ENCODE data around the gene FGF8.

Gene FGF8

DNA sequence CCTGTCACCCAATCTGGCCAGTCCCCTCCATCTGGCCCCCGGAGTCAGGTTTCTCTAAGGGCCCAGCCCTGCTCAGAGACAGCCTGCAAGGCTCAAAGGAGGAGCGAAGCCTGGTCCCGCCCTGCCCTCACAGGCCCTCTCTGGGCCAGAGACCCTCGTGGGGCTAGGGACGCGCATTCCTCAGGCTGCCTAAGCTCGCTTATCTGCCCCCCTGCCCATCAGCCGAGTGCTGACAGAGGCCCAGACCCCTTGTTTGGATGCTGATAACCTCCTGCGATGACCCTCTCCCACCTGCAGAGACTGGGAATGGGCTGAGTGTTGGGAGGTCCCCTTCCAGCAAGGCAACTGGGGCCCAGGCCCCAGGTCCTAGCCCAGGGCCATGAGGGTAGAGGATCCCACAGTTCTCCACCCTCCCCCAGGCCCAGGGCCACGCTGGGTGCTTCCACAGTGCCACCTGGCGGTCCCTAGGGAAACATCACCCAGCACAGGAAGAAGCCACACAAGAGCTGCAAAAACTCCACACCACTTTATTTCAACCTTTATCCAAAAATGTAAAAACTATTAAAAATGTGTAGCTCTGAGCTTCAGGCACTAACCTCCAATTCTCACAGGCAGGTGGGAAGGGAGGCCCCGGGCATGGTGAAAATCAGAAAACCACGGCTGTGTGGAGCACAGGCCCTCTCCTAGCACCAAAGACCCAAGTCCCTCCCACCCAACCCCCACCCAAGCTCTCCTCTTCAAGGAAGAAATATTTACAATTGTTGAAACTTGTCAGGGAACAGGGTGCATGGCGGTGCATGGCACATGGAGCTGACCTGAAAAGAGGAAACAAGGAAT is 5.1 kb upstream of the FGF8 start:
- POLR2A ChIA-PET: interaction anchor here (0.7 to 0.9 kb wide), 2 partner anchors 87 to 292 kb away, joined by 3 read pairs; partner anchors contain the start of gene FBXW4
- DNase-seq (ENCODE audit: low read depth, low spot score): no peak
- CTCF ChIA-PET: interaction anchor here (0.6 to 9.3 kb wide), 69 partner anchors 8 to 720 kb away, joined by 3 to 265 read pairs (median 5); partner anchors contain the start of genes DPCD, FBXW4, KAZALD1 and OGA
- no peak overlapping the region for H3K4me3 ChIP-seq (ENCODE audit: low read depth, low read length)
- TF ChIP-seq, protein P1, sequence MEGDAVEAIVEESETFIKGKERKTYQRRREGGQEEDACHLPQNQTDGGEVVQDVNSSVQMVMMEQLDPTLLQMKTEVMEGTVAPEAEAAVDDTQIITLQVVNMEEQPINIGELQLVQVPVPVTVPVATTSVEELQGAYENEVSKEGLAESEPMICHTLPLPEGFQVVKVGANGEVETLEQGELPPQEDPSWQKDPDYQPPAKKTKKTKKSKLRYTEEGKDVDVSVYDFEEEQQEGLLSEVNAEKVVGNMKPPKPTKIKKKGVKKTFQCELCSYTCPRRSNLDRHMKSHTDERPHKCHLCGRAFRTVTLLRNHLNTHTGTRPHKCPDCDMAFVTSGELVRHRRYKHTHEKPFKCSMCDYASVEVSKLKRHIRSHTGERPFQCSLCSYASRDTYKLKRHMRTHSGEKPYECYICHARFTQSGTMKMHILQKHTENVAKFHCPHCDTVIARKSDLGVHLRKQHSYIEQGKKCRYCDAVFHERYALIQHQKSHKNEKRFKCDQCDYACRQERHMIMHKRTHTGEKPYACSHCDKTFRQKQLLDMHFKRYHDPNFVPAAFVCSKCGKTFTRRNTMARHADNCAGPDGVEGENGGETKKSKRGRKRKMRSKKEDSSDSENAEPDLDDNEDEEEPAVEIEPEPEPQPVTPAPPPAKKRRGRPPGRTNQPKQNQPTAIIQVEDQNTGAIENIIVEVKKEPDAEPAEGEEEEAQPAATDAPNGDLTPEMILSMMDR (IDR thresholded peaks at IDR 0.05; ENCODE audit: insufficient read depth, low read length, missing control alignments): peak; percentile 92

DNA sequence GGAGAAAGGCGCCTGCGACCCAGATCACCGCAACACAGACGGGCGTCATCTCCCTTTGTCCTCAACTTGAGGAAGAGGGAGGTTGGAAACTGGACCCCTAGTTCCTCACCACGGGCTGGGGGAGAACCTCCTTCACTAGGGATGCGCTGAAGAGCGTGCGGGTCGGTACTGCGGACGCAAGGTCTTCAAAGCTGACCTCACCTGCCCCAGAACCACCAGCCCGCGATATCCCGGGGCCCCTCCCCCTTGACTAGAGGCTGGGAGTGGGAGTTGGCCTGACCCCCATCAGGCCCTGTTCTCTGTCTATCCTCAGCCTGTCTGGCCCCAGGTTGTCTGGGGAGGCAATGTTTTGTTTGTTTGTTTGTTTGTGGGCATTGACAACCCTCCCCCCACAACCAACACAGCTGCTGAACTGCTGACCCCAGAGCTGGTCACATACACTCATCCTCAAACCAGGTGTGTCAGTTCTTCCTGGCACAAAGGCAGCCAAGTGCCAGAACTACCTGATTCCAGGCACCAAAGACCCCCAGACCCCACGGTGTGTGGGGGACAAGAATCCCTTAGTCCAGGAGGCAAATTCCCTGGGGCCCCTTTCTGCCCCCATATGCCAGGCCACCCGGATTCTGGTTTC is 4.4 kb upstream of the FGF8 start:
- CTCF ChIA-PET: interaction anchor here (0.6 to 9.3 kb wide), 37 partner anchors 7 to 632 kb away, joined by 3 to 265 read pairs (median 8); no protein-coding TSS in a partner anchor
- H3K4me3 ChIP-seq (ENCODE audit: low read depth, low read length): peak overlapping the region; percentile 36
- TF ChIP-seq, protein P1 (IDR thresholded peaks at IDR 0.05; ENCODE audit: insufficient read depth, low read length, missing control alignments): no peak
- DNase-seq (ENCODE audit: low read depth, low spot score): no peak
- POLR2A ChIA-PET: no interaction called here

DNA sequence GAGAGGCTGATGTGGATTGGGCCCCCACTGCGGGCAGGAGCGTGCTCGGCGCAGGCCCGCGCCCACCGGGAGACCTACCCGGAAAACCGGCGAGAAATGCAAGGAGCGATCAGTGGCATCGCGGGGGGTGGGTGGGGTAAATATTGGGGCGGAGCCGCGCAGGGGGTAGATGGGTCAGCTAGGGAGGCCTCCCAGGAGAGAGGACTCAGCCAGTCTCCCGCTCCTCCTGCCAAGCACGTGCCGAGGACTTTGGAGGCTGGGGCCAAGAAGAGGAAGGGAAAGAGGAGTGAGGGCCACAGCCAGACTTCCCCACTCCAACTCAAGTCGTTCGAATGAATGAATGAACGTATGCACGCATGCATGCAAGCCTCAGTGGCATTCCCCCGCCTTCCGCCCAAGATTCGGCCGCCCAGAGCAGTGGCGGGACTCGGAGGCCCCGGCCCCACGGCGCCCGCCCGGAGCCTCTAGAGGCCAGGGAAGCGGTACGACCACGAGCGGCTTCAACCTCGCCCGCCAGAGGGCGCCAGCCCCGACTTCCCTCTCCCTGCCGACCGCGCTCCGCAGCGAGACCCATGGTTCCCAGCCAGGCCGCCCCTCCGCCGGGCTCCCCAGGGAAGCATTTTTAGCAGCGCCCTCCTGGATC is 3.8 kb upstream of the FGF8 start:
- ChIA-PET CTCF (interaction anchor here (0.6 to 9.3 kb wide), 22 partner anchors 7 to 566 kb away, joined by 3 to 265 read pairs (median 12); no protein-coding TSS in a partner anchor), POLR2A (no interaction called here)
- TF ChIP-seq, protein P1 (IDR thresholded peaks at IDR 0.05; ENCODE audit: insufficient read depth, low read length, missing control alignments): peak; percentile 96
- DNase-seq (ENCODE audit: low read depth, low spot score): no peak
- H3K4me3 ChIP-seq (ENCODE audit: low read depth, low read length): peak overlapping the region; percentile 36

DNA sequence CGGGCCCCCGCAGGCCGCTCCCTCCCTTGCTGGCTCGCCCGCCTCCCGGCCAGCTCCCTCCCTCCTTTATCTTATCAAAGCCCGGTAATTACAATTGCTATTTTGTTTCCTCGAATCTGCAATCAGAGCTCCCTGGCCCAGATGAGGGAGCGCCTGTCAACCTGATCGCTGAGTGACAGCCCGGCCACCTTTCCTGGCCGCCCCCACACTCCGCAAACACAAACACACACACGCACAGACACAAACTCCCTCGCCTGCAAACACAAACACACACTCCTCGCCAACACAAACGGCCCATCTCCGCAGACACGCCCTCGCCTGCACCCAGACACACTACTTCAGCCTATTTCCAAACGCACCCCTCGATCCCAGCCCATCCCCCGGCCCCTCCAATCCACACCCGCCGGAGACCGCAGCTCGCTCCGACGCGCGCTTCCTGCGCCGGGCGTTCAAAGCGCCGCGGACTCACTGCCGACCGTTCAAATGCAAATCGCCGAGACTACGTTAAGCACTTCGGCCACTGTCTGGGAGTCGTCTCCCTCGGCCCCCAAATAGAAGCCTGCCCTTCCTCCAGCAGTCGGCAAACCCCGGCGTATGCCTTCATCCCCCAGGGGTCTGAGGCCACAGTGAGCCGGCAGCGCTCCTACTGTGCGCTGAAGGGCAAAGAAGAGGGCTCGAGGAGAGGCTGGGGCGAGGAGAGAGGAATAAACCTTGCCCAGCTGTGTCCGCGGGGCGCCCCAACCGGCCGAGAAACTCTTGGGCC is 3.0 kb upstream of the FGF8 start:
- ChIA-PET POLR2A (no interaction called here), CTCF (interaction anchor here (0.7 to 9.3 kb wide), 11 partner anchors 11 to 566 kb away, joined by 3 to 265 read pairs (median 6); no protein-coding TSS in a partner anchor)
- DNase-seq (ENCODE audit: low read depth, low spot score): no peak
- TF ChIP-seq, protein P1 (IDR thresholded peaks at IDR 0.05; ENCODE audit: insufficient read depth, low read length, missing control alignments): no peak
- H3K4me3 ChIP-seq (ENCODE audit: low read depth, low read length): peak overlapping the region; percentile 8

DNA sequence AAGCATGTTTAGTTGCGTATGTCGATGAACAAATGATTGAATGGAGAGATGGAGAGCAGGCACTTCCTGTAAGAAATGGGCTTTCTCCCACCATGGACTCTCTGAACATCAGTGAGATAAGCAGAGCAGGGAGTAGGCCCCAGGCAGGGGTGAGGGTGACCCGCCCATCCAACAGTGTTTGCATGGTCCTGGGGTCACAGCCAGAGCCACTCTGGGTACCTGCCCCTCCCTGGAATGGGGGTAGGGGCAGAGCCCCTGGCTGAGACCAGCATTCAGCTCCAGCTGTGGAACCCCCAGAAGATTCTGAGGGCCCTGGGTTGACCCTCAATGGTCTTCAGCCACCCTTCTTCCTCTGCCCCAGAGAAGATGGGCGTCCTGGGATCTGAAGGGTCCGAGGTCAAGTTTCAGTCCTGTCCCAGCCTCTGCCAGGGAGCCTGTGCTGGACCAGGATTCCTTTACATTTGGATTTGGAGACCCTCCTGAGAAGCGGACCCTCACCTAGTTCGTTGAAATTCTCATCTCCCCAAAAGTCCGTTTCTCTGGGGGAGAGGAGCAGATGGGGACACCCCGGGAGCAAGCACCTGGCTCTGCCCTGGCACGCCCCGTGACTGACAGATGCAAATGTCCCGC is 2.4 kb upstream of the FGF8 start:
- DNase-seq (ENCODE audit: low read depth, low spot score): no peak
- CTCF ChIA-PET: interaction anchor here (1.0 to 9.3 kb wide), 8 partner anchors 8 to 565 kb away, joined by 3 to 265 read pairs (median 18); no protein-coding TSS in a partner anchor
- POLR2A ChIA-PET: no interaction called here
- H3K4me3 ChIP-seq (ENCODE audit: low read depth, low read length): no peak overlapping the region
- TF ChIP-seq, protein P1 (IDR thresholded peaks at IDR 0.05; ENCODE audit: insufficient read depth, low read length, missing control alignments): no peak

Measured in AG04449 (cell line).